DMS79 treated with DMSO at 0.1 percent for 48 hours (cell line): Measurements from ENCODE around the gene WDFY4.

Experiments used
- DNase-seq: peaks from one replicate; lab custom pipeline; 2025; lab: John Stamatoyannopoulos, UW

Gene WDFY4

DNA sequence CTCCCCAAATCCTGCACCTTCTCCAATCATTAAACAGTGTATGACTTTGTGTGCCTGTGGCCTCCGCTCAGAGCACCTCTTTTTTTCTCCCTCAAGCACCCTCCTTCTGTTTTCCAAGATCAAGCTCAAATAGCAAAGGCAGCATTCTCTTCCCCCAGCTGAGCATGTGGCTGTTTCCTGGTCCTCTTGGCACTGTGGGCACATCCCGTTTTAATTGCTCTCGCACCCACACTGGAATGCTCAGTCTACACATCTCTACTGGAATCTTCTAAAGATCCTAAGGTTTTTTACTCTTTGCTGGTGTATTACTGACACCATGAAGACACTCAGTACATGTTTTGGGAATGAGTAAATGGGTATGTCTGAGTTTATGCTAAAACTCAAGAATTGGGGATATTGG lies 107.4 kb downstream of the WDFY4 start:
- DNase-seq, result no peak

GRCh38 chr10:48792687-48793096 lies 108.0 kb downstream of the WDFY4 start:
- DNase-seq, result no peak

DNA sequence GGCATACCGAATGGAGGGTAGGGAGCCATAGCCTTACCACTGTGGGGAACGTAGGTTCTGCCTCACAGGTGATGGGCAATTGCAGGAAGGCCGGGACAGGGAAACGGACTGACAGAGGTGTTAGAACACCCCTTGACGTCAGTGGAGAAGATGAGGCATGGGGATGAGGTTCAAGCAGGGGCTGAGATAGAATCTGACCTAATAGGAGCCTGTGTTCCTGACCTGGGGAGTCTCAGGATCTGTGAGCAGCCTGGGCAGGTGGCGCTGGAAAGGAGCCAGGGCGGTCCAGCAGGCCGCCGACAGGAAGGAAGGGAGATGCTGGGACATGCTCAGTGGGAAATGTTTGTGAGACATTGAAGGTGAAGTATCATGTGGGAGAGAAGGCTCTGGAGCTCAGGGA lies 109.4 kb downstream of the WDFY4 start:
- no peak for DNase-seq

DNA sequence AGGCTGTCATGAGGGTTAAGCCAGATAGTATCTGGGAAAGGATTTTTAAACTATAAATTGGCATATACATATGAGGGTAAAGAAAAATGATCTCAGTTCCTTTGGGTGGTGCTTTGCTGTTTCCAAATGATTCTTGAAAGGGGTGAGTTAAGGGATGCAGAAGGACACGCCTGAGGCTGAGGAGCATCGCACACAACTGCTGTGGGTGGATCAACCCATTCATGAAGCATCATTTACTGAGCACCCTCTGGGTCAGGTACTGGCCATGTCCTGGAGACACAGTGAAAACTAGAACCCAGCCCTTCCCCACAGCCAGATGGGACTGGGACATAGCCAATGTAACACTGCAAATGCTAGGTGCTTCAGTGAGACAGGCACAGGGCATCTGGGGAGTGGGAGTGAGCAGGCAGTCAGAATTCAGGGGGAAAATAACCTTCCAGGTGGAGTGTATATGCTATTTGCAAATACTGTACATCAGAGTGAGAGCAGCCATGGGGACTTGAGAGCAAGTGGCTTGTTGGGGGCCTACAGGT lies 112.1 kb downstream of the WDFY4 start:
- no peak for DNase-seq

- DNase-seq, result no peak
Measured at GRCh38 chr10:48797830-48798229, 113.2 kb downstream of the WDFY4 start.

GRCh38 chr10:48798481-48799254 lies 114.0 kb downstream of the WDFY4 start:
- no peak for DNase-seq

DNA sequence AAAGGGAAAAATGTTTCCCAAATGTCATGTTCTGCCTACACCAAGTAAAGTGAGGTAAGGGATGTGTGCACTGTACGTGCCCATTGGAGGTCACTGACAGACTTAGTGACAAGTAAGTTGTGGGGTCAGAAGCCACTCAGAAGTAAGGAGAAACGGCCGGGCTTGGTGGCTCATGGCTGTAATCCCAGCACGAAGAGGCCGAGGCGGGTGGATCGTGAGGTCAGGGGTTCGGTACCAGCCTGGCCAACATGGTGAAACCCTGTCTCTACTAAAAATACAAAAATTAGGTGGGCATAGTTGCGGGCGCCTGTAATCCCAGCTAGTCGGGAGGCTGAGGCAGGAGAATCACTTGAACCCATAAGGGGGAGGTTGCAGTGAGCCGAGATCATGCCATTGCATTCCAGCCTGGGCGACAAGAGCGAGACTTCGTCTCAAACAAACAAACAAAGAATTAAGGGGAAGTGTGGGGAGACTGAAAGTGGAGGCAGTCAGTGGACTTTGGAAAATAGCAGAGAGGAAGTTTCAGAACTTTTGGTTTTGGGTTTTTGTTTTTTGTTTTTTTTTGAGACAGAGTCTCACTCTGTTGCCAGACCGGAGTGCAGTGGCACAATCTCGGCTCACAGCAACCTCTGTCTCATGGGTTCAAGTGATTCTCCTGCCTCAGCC lies 114.8 kb downstream of the WDFY4 start:
- no peak for DNase-seq

GRCh38 chr10:48800007-48800675 lies 115.5 kb downstream of the WDFY4 start:
- DNase-seq, result no peak

GRCh38 chr10:48801001-48801421 lies 116.3 kb downstream of the WDFY4 start:
- DNase-seq, result no peak

DNA sequence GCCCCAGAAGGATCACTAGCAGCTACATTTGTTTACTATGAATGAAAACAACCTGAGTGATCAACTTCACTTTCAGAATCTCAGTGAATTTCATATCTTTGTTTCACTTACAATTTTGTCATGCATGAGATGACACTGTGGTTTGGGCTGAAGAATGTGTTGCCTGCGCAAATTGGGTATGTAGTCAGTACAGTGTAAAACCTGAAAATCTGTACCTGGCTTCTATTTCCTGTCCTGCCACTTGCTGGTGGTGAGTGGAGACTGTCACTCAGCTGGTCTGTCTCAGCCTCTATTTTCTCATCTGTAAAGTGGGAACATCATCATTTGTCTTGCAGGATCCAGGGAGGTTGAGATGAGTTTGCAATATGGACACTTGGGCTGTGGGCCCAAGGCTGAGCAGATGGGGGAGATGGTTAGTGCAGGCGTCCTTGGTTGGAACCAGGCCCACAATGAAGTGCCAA lies 118.0 kb downstream of the WDFY4 start:
- DNase-seq, result no peak

DNA sequence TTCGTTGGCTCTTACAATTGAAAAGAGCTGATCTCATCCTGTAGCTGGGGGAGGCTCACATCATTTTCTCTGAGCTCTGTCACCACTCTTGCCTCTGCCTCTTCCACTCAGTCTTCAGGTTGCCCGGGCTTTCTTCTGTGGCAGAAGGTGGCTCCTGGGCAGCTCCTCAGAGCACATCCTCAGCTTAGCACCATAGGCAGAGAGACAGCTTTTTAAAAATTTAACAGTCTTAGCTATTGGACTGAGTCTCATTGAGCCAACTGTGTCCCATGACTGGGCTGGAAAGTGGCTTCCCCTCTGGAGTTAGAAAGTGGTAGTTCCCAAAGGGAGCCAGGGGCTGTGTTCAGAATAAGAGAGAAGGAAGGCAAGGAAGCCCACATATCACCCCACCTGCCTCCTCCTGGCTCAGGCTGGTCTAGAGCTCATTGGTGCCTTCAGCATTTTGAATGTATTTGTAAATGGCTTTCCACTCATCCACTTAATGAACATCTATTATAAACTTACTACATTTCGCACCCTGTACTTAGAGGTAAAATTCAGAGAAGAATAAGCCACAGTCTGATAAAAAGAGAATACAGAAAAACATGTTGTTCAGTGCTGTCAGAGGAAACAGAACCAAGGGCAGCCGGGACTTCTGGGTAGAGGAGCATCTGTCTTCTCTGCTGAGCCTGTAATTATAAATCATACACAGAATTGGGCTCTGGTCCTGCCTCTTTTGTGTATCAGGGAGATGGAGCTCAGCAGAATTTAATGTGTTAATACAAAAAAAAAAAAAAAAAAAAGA lies 119.3 kb downstream of the WDFY4 start:
- no peak for DNase-seq

- peak; percentile 35 for DNase-seq
Measured at GRCh38 chr10:48804740-48805182, 120.1 kb downstream of the WDFY4 start.

- DNase-seq, result no peak
Measured at GRCh38 chr10:48805411-48805810, 120.7 kb downstream of the WDFY4 start.

GRCh38 chr10:48805848-48806247 lies 121.2 kb downstream of the WDFY4 start:
- DNase-seq, result no peak

GRCh38 chr10:48806342-48806741 lies 121.7 kb downstream of the WDFY4 start:
- no peak for DNase-seq

- DNase-seq, result no peak
Measured at GRCh38 chr10:48807791-48808470, 123.3 kb downstream of the WDFY4 start.

DNA sequence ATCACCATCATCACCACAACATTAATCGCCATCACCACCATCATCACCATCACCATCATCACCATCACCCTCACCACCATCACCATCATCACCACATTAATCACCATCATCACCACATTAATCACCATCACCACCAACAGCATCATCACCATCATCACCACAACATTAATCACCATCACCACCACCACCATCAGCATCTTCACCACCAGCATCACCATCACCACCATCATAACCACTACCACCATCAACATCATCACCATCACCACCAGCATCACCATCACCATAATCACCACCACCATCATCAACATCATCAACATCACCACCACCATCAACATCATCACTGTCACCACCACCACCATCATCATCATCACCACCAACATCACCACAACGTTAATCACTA lies 124.6 kb downstream of the WDFY4 start:
- DNase-seq, result no peak

GRCh38 chr10:48811461-48811860 lies 126.8 kb downstream of the WDFY4 start:
- DNase-seq, result no peak

- DNase-seq, result no peak
Measured at GRCh38 chr10:48811917-48812316, 127.2 kb downstream of the WDFY4 start.

- no peak for DNase-seq
Measured at GRCh38 chr10:48813291-48813690, 128.6 kb downstream of the WDFY4 start.

DNA sequence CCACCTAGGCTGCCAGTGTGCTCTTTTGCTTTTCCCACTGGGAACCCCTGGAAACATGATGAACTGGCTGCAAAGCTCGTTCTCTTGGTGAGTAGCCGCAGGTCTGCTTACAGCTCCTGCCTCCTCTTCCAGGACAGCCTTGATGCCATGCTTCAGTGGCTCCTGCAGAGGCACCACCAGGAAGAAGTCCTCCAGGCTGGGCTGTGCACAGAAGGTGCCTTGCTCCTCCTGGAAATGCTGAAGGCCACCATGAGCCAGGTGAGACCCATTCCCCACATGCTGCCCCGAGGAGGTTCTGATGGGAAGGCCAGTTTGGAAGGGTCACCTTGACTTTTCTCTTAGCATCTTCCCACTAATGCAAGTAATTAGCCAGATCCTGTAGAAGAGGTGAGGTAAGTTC lies 129.2 kb downstream of the WDFY4 start:
- DNase-seq, result no peak
